ENCODE data around the gene HECTD4.

GRCh38 chr12:112218150-112218549, 164.1 kb downstream of the HECTD4 start:
- no peak for TF ChIP-seq CTCF (conservative IDR thresholded peaks at IDR 0.05; ENCODE audit: low read length)
- no peak for TF ChIP-seq EZH2phosphoT487 (IDR thresholded peaks at IDR 0.05; ENCODE audit: borderline replicate concordance)

Data from Loucy (cell line).